H7 (cell line): ENCODE data around the gene PTPRN2. TPM values are rescaled to one million over a fixed set of nuclear protein-coding genes. Genes with fewer than 3 reads are reported as not detected.
"Not testable (repeated sequence)": the region's sequence is repeated elsewhere in the genome, so short reads cannot be mapped to it uniquely, and the experiment has no call there.

ENCODE experiments used
- DNase-seq: peaks from one replicate; pipeline ENCODE4 v3.0.0; 2012
- H3K27me3 ChIP-seq: 2 replicates; pipeline ENCODE4 v1.6.0; 2011; ENCODE audit warnings: mild to moderate bottlenecking, low read length; ENCODE audit not compliant: control insufficient read depth, insufficient read depth
- H3K36me3 ChIP-seq: replicated peaks from 2 replicates; pipeline ENCODE4 v1.5.1; 2011; ENCODE audit warnings: low read length; ENCODE audit not compliant: control insufficient read depth, insufficient read depth
- H3K4me3 ChIP-seq: 2 replicates; pipeline ENCODE4 v1.5.1; 2011; ENCODE audit warnings: low read depth, mild to moderate bottlenecking, control low read depth, low read length, moderate library complexity; ENCODE audit not compliant: insufficient read depth
- total RNA-seq: library from RNA; depleted of rRNA; stranded (reverse); fragments of >200 nt; shearing (Covaris generic); gene quantifications from 2 replicates; pipeline ENCODE4 v1.2.3, GENCODE V29; 2014

PTPRN2 gene
- total RNA-seq, 1 experiment from 2014 or later, result 0.80 TPM

DNA sequence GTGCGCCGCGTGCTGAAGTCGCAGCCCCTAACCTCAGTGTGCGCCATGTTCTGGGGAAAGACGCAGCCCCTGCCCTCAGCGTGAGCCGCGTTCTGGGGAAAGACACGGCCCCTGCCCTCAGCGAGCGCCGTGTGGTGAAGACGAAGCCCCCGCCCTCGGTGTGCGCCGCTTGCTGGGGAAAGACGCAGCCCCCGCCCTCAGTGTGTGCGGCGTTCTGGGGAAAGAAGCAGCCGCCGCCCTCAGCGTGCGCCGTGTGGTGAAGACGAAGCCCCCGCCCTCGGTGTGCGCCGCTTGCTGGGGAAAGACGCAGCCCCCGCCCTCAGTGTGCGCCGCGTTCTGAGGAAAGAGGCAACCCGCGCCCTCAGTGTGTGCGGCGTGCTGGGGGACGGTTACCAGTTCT is 383.7 kb downstream of the PTPRN2 start:
- DNase-seq, H3K36me3 ChIP-seq, H3K4me3 ChIP-seq, H3K27me3 ChIP-seq: not testable (repeated sequence)

DNA sequence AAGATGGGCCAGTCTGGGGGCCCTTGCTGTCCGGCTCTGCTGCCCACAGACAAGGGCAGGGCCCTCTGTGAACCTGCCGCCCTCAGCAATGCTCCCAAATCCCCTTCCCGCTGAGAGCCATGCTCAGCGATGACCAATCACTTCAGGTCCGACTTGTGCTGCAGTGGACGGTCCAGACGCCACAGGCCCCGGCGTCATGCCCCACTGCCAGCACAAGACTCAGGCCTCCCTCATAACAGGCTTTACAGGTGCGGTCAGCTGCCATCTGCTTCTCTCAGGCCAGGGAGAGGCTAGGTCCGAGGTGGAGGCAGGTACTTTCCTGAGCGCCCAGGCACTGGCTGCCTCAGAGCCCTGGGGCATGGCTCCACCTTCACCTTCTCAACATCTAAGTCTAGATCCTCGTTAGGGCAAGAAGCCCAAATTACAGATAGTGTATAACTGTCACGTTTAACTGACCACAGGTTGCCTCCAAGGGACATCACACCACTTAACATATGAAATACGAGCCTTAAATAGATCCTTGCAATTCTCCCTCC is 393.2 kb downstream of the PTPRN2 start:
- no peak overlapping the region for H3K4me3 ChIP-seq
- DNase-seq, result no peak
- no peaks in the 10 kb centered on the region for H3K27me3 ChIP-seq
- H3K36me3 ChIP-seq, result no peaks in the 10 kb centered on the region

DNA sequence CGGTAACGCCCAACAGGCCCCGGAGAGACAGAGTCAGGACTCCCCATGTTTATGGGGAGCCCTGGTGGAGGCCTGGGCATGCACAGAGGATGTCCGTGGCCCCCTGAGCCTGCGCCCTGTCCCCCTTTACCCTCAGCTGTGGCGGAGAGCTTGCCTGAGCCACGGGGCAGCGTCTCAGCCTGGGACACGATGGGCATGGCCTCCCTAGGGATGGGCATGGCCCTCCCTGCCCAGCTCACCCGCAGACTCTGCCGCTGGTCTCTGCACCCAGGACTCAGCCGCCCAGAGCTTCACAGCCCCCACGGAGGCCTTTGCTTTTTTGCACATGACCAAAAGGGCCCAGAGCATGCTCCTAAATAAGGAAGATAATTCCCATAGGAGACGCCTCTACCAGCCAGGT is 394.2 kb downstream of the PTPRN2 start:
- no peaks in the 10 kb centered on the region for H3K27me3 ChIP-seq
- no peak overlapping the region for H3K4me3 ChIP-seq
- no peaks in the 10 kb centered on the region for H3K36me3 ChIP-seq
- no peak for DNase-seq

DNA sequence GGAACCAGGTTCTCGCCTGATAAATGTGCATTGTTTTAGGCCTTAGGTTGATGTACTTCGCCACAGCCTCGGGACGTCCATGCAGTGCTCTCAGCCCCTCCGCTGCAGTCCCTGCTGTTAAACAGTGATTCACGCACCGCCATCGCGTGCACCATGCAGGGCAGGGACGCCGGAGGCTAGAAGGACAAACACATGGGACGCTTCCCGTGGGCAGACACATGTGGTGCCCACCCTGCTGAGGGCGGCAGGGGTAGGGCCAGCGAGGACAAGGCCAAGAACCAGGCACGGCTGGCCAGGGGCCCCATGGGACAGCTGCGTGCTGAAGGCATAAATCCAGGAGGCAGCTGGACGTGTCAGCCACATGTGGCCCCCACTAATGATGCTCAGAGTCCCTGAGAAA is 394.7 kb downstream of the PTPRN2 start:
- H3K36me3 ChIP-seq, result no peaks in the 10 kb centered on the region
- no peaks in the 10 kb centered on the region for H3K27me3 ChIP-seq
- no peak overlapping the region for H3K4me3 ChIP-seq
- no peak for DNase-seq

DNA sequence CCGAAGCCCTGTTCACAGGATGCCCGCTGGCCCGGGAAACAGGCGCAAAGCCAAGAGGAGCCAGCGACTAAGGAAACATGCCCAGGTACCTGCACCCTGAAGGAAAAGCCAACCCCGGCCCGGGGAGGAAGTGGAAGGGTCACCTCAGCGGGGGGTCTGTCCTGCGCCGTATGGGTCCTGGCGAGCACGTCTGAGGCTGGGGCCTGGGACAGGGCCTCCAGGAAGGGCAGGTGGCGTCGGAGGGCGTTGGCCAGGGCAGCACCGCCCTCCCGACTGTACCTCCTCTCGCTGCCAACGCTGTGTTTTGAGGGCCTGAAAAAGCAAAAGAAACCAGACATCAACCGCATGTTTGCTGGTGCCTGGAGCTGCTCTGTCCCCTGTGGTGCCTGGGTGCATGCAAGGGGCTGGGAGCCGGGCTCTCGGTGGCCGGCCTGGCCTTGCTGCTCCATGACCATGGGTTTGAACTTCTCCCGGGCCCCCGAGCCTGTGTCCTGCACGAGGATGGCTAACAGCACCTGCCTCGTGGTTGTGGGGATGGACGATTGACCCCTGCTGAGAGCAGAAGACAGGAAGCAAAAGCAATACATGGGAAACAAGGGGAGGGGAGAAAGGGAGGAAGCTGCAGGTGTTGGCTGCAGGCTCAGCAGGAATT is 395.3 kb downstream of the PTPRN2 start:
- H3K36me3 ChIP-seq, result no peaks in the 10 kb centered on the region
- DNase-seq, result no peak
- H3K27me3 ChIP-seq, result no peaks in the 10 kb centered on the region
- no peak overlapping the region for H3K4me3 ChIP-seq

DNA sequence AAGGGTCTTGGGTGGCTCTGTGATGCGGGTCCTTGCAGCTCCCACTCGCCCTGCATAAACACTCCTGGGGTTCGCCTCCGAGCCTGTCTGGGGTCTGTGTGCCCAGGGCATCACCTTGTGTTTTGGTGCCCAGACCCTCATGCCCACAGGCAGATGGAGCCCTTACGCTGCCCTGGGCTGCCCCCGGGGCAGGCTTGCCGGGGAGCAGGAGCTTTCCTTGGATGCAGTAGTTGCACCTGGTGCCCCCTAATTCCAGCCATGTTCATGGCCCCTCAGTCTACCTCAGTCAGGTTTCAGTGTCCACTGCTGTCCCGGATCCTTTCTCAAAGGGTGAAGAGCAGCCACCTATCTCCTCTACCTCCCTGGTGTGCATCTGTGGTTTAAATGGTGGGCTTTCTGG is 396.0 kb downstream of the PTPRN2 start:
- H3K36me3 ChIP-seq, result no peaks in the 10 kb centered on the region
- no peak for DNase-seq
- no peaks in the 10 kb centered on the region for H3K27me3 ChIP-seq
- H3K4me3 ChIP-seq, result no peak overlapping the region

DNA sequence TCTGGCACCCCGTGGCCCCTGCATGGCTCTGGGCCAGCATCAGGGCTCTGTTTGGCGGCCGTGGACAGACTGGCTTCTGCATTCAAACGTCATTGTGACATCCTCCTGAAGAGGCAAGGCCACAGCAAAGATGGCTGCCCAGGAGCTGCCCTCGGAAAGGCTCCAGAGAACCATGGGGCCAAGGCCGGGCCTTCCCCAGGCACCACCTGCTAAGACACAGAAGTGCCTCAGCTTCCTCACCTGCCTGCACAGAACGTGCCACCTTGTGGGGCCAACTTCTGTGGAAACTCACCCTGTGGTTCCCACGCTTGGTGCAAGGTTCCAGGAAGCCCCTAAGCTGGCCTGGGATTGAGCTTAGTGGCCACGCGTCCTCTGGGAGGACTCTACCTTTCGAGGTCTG is 396.9 kb downstream of the PTPRN2 start:
- H3K36me3 ChIP-seq, result no peaks in the 10 kb centered on the region
- no peak overlapping the region for H3K4me3 ChIP-seq
- no peaks in the 10 kb centered on the region for H3K27me3 ChIP-seq
- no peak for DNase-seq

DNA sequence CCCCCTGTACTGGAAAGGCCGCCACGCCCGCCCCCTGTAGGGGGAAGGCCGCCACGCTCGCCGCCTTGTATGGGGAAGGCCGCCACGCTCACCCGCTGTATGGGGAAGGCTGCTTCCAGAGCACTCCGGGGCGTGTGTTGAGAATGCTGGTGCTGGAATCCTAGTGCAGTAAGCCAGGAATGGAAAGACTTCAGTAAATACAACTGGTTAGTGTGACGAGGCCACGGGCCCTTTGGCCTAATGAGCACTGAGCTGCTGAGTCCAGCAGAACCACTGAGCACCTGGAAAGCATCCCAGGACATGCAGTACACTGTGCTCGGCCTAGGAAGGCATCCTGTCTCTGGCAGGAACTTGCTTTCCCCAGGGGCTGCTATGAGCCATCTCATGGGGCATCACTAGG is 398.9 kb downstream of the PTPRN2 start:
- DNase-seq, result no peak
- Histone ChIP-seq H3K27me3 (no peaks in the 10 kb centered on the region), H3K36me3 (no peaks in the 10 kb centered on the region), H3K4me3 (no peak overlapping the region)

DNA sequence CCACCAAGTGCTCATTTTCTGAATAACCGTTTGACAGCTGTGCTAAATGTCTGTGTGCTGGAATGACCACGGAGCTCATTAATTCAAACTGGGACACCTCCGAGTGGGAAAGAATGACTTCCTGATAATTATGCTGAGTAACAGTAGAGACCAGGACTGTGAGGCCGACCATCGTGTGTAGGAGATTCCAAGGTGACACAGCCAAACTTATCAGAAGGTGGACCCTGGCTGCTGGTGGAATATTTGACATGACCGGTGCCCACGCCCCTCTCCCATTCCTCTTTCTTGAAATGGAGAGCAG is 400.0 kb downstream of the PTPRN2 start:
- H3K4me3 ChIP-seq, result no peak overlapping the region
- no peaks in the 10 kb centered on the region for H3K36me3 ChIP-seq
- DNase-seq, result no peak
- H3K27me3 ChIP-seq, result no peaks in the 10 kb centered on the region

DNA sequence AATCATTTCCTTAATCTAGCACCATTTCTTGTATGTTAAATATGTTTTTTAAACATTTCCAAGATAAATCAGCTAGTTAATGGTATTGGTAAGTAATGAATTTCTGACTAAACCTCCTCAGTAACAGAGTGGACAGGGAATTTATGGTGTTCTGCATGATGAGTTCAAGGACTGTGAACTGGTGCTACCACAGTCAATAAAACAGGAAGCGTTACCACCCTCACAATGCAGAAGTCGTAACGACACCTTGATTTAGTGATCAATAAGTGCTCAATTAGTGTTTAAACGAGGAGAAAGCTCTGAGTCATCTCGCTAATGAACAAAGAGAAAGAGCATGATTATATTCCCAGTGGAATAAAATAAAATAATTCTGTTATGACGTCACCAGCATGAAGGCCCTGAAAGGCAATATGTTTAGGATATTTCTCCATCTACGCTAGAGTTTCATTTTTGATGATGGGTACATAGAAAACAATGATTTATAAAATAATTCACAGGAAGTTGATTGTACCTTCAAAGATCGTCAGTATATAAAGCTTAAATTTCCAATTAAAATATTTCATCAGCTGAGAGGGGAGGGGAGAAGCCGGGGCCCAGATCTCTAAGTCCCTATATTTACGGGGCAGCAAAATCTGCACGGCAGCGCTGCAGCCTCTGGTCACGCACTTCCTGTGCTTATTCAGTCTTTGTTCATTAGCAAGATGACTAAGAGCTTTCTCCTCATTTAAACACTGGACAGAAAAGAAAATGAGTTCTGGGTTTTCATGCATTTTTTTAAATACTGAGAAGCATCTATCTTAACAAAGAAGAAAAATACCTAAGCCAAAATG is 400.5 kb downstream of the PTPRN2 start:
- DNase-seq, result no peak
- H3K27me3 ChIP-seq, result no peaks in the 10 kb centered on the region
- no peaks in the 10 kb centered on the region for H3K36me3 ChIP-seq
- H3K4me3 ChIP-seq, result no peak overlapping the region

DNA sequence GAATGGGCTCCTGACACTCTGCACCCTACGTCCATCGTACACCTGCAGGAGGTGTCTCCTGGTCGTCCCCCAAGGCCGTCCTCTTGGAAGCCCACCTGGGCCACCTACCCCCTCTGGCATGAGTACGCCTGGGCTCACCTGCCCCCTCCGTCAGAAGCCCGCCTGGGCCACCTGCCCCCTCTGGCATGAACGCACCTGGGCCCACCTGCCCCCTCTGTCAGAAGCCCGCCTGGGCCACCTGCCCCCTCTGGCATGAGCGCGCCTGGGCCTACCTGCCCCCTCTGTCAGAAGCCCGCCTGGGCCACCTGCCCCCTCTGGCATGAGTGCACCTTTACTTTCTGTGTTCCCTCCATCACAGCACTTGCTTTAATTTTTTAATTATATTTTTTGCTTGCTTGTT is 401.2 kb downstream of the PTPRN2 start:
- Histone ChIP-seq H3K36me3 (no peaks in the 10 kb centered on the region), H3K4me3 (no peak overlapping the region), H3K27me3 (no peaks in the 10 kb centered on the region)
- no peak for DNase-seq

DNA sequence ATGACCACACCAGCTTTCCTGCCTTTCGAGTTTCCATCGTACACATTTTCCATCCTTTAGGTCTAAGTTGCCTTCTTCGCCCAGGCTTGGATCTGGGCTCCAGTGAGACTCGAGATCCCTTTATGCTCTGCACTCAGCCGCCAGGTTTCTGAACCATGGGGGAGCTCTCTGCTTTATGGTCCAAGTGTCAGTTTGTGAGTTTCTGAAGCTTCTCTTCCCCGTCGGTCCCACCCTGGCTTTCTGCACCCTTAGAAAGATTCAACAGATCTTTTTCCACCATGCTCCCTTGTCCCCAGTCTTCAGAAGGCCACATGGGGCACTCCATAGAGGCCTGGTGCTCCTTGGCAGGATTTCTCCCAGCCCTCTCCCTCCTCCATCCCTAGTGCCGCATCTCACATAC is 402.0 kb downstream of the PTPRN2 start:
- no peak for DNase-seq
- Histone ChIP-seq H3K27me3 (no peaks in the 10 kb centered on the region), H3K4me3 (no peak overlapping the region), H3K36me3 (no peaks in the 10 kb centered on the region)

DNA sequence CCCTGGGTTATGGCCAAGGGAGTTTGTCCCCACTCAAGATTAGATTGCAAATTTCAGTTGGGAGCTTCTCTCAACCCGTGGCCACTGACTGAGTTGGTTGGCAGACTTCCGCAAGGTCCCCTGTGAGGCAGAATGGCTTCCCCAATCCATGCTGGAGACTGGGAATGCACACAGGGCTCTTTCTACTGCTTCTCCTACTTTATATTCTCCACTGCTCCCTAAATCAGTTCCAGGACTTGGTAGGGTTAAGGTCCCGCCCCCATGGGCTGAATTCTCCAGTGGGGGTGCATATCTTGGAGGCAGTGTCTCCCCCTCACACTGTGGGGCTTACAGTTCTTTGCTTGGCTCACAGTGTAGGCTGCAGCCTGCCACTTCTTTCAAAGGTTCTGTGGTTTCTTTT is 404.2 kb downstream of the PTPRN2 start:
- Histone ChIP-seq H3K4me3 (no peak overlapping the region), H3K27me3 (no peaks in the 10 kb centered on the region), H3K36me3 (no peaks in the 10 kb centered on the region)
- DNase-seq, result no peak

DNA sequence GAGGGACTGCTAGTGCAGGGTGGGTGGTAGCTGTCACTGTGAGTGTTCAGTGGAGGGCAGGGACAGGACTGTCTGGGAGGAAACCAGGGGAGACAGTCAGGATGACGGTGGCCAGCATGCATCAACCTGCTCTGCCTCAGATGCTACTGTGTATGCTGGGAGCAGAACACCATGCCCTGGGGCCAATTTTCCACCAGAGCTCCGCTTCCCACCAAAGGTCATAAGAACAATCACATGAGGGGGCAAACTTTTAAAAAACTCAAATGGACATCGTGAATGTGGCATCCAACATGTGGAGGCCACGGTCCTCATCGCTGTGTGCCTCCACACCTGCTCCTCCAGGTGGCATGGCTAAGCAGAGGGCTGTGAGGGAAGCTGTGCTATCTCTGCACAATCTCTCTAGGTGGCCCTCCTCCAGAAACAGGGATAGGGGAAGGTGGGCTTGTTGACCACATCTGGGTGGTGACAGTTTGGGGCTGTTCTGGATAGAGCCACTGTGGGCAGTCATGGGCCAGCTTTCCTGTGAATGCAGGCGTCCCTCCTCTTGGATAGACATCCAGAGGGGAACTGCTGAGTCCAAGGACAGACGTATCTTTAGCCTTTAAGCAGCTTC is 411.0 kb downstream of the PTPRN2 start:
- H3K4me3 ChIP-seq, result no peak overlapping the region

DNA sequence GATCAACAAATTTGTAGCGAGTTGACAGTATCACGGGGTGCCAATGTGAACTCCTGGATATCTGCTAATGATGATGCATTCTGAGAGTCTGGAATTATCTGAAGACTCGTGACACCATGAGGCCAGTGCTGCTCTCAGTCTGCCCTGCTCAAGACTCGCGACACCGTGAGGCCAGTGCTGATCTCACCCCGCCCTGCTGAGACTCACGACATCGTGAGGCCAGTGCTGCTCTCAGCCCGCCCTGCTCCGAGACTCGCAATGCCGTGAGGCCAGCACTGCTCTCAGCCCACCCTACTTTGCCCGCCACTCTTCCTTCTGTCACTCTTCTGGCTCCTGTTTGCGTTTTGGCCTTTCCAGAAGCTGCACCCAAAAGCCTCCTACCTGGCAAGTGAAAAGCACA is 411.8 kb downstream of the PTPRN2 start:
- Histone ChIP-seq H3K36me3 (no peaks in the 10 kb centered on the region), H3K4me3 (no peak overlapping the region), H3K27me3 (no peaks in the 10 kb centered on the region)
- no peak for DNase-seq

More for the DNA sequence above, 411.0 kb downstream of the PTPRN2 start:
- DNase-seq, result no peak
- no peaks in the 10 kb centered on the region for H3K27me3 ChIP-seq
- H3K36me3 ChIP-seq, result no peaks in the 10 kb centered on the region
